H9 (cell line): Measurements from ENCODE around the gene NOTUM. TPM values are rescaled to one million over a fixed set of nuclear protein-coding genes. Genes with fewer than 3 reads are reported as not detected.

ENCODE experiments used
- DNase-seq: peaks from one replicate; pipeline ENCODE4 v3.0.0-alpha.2; 2017
- H2AFZ ChIP-seq: one replicate; pipeline ENCODE4 v1.6.1; 2013; ENCODE audit warnings: mild to moderate bottlenecking, low read length, control low read depth, moderate library complexity
- H2AK5ac ChIP-seq: 2 replicates; pipeline ENCODE4 v1.6.1; 2013; ENCODE audit warnings: low read length, control low read depth, mixed read lengths; ENCODE audit not compliant: insufficient read length
- H2BK120ac ChIP-seq: one replicate; pipeline ENCODE4 v1.6.1; 2013; ENCODE audit warnings: low read depth, mild to moderate bottlenecking, low read length, control low read depth, inconsistent platforms; ENCODE audit not compliant: poor library complexity, severe bottlenecking
- H2BK12ac ChIP-seq: 2 replicates; pipeline ENCODE4 v1.6.1; 2013; ENCODE audit warnings: low read length, control low read depth, mixed read lengths, low read depth; ENCODE audit not compliant: insufficient read length
- H2BK15ac ChIP-seq: 2 replicates; pipeline ENCODE4 v1.6.1; 2013; ENCODE audit warnings: low read depth, low read length, control low read depth
- H2BK20ac ChIP-seq: one replicate; pipeline ENCODE4 v1.6.1; 2013; ENCODE audit warnings: low read depth, mild to moderate bottlenecking, low read length, control low read depth, inconsistent platforms; ENCODE audit not compliant: poor library complexity, severe bottlenecking
- H2BK5ac ChIP-seq: 2 replicates; pipeline ENCODE4 v1.6.1; 2013; ENCODE audit warnings: low read length, control low read depth, mixed read lengths; ENCODE audit not compliant: insufficient read length
- H3K14ac ChIP-seq: 2 replicates; pipeline ENCODE4 v1.6.1; 2013; ENCODE audit warnings: low read length, control low read depth; ENCODE audit not compliant: insufficient read depth
- H3K18ac ChIP-seq: 2 replicates; pipeline ENCODE4 v1.6.1; 2013; ENCODE audit warnings: low read depth, mild to moderate bottlenecking, mixed read lengths, low read length, control low read depth; ENCODE audit not compliant: insufficient read length
- H3K23ac ChIP-seq: 2 replicates; pipeline ENCODE4 v1.6.1; 2013; ENCODE audit warnings: low read length, control low read depth, mixed read lengths, low read depth; ENCODE audit not compliant: insufficient read length
- H3K23me2 ChIP-seq: 2 replicates; pipeline ENCODE4 v1.6.1; 2013; ENCODE audit warnings: low read depth, mild to moderate bottlenecking, mixed read lengths, low read length, control low read depth; ENCODE audit not compliant: insufficient read length, poor library complexity, severe bottlenecking
- H3K27ac ChIP-seq: 2 replicates; pipeline ENCODE4 v1.5.1; 2013; ENCODE audit warnings: low read length, control low read depth, mixed read lengths, low read depth; ENCODE audit not compliant: insufficient read length
- H3K27me3 ChIP-seq: 2 replicates; pipeline ENCODE4 v1.6.1; 2013; ENCODE audit warnings: low read length, control low read depth, inconsistent platforms; ENCODE audit not compliant: insufficient read depth
- H3K4ac ChIP-seq: 2 replicates; pipeline ENCODE4 v1.6.1; 2013; ENCODE audit warnings: low read depth, mild to moderate bottlenecking, control low read depth, inconsistent platforms, low read length, moderate library complexity
- H3K4me1 ChIP-seq: 2 replicates; pipeline ENCODE4 v1.6.1; 2013; ENCODE audit warnings: low read length, control low read depth, inconsistent platforms; ENCODE audit not compliant: insufficient read depth
- H3K4me2 ChIP-seq: 2 replicates; pipeline ENCODE4 v1.6.1; 2013; ENCODE audit warnings: low read length, control low read depth, mixed read lengths; ENCODE audit not compliant: insufficient read length, insufficient read depth
- H3K56ac ChIP-seq: 2 replicates; pipeline ENCODE4 v1.6.1; 2013; ENCODE audit warnings: low read depth, mild to moderate bottlenecking, mixed read lengths, low read length, control low read depth; ENCODE audit not compliant: insufficient read length
- H3K79me1 ChIP-seq: 2 replicates; pipeline ENCODE4 v1.6.1; 2013; ENCODE audit warnings: low read depth, mild to moderate bottlenecking, moderate library complexity, low read length, control low read depth, inconsistent platforms; ENCODE audit not compliant: insufficient read depth, poor library complexity, severe bottlenecking
- H3K79me2 ChIP-seq: 2 replicates; pipeline ENCODE4 v1.6.1; 2013; ENCODE audit warnings: low read length, control low read depth, inconsistent platforms; ENCODE audit not compliant: insufficient read depth
- H3K9ac ChIP-seq: 2 replicates; pipeline ENCODE4 v1.6.1; 2013; ENCODE audit warnings: low read length, control low read depth, mixed read lengths; ENCODE audit not compliant: insufficient read length; ENCODE audit errors: extremely low read depth
- H3K9me3 ChIP-seq: one replicate; pipeline ENCODE4 v1.6.1; 2013; ENCODE audit warnings: low read depth, low read length, inconsistent platforms; ENCODE audit not compliant: control insufficient read depth
- H3T11ph ChIP-seq: one replicate; pipeline ENCODE4 v1.6.1; 2013; ENCODE audit warnings: mild to moderate bottlenecking, low read length, control low read depth, inconsistent platforms
- H4K20me1 ChIP-seq: one replicate; pipeline ENCODE4 v1.6.1; 2013; ENCODE audit not compliant: control insufficient read depth, insufficient read length, insufficient read depth
- H4K5ac ChIP-seq: 2 replicates; pipeline ENCODE4 v1.6.1; 2013; ENCODE audit warnings: low read depth, mild to moderate bottlenecking, mixed read lengths, low read length, control low read depth; ENCODE audit not compliant: insufficient read length
- H4K8ac ChIP-seq: replicated peaks from 2 replicates; pipeline ENCODE4 v1.6.1; 2013; ENCODE audit warnings: low read length, control low read depth, mixed read lengths, low read depth; ENCODE audit not compliant: insufficient read length
- H4K91ac ChIP-seq: 2 replicates; pipeline ENCODE4 v1.6.1; 2013; ENCODE audit warnings: low read depth, mild to moderate bottlenecking, moderate library complexity, mixed read lengths, low read length, control low read depth; ENCODE audit not compliant: insufficient read length
- H3K27ac Mint-ChIP-seq, 3 experiments: 2 replicates in 2 of 3; 3 replicates in 1 of 3; pipeline ENCODE4 v1.8.0; 2020 to 2021; ENCODE audit warnings: mixed read lengths in 3 of 3, mild to moderate bottlenecking in 1 of 3, moderate library complexity in 1 of 3
- H3K27me3 Mint-ChIP-seq: 2 replicates; pipeline ENCODE4 v1.8.0; 2021; ENCODE audit warnings: low read depth, mild to moderate bottlenecking, moderate library complexity, mixed read lengths
- H3K36me3 Mint-ChIP-seq, 3 experiments: 2 replicates in 2 of 3; 3 replicates in 1 of 3; pipeline ENCODE4 v1.8.0; 2020 to 2021; ENCODE audit warnings: low read depth in 3 of 3, mixed read lengths in 3 of 3; ENCODE audit not compliant: insufficient read depth in 1 of 3
- H3K4me1 Mint-ChIP-seq, 2 experiments: 2 replicates each; pipeline ENCODE4 v1.8.0; 2020; ENCODE audit warnings: mixed read lengths in 2 of 2
- H3K4me3 Mint-ChIP-seq, 2 experiments: 2 replicates in 1 of 2; 3 replicates in 1 of 2; pipeline ENCODE4 v1.8.0; 2020 to 2021; ENCODE audit warnings: mild to moderate bottlenecking in 2 of 2, mixed read lengths in 2 of 2, moderate library complexity in 1 of 2
- H3K9me3 Mint-ChIP-seq, 2 experiments: 2 replicates in 1 of 2; 3 replicates in 1 of 2; pipeline ENCODE4 v1.8.0; 2020; ENCODE audit warnings: mild to moderate bottlenecking in 2 of 2, mixed read lengths in 2 of 2, moderate library complexity in 1 of 2
- CTCF ChIP-seq: fragments of 200-600 bp; sonication (generic); conservative IDR thresholded peaks from 3 replicates; pipeline ENCODE4 v1.8.0; 2021; ENCODE audit warnings: antibody characterized with exemption, mild to moderate bottlenecking
- WGBS: extraction: QIAGEN DNeasy Blood & Tissue Kit; methylation state at CpG from one replicate; pipeline ENCODE4 v1.1.7; 2013; ENCODE audit warnings: missing lambda C conversion rate, low lambda C conversion rate, mixed read lengths; ENCODE audit not compliant: insufficient read length; ENCODE audit errors: extremely low coverage; 5-methylcytosine and 5-hydroxymethylcytosine counted together
- total RNA-seq: library from RNA; stranded (reverse); gene quantifications from 2 replicates; pipeline ENCODE4 v1.2.1, GENCODE V29; 2021

NOTUM gene
- total RNA-seq, 1 experiment from 2014 or later, result 2.1 TPM

- no peak overlapping the region for H3K9ac ChIP-seq
- H3K14ac ChIP-seq, result no peak overlapping the region; the same call in 1 of the 2 replicates
- no peak overlapping the region for H2AK5ac ChIP-seq
- WGBS, result no CpG with 5 or more reads among the region's 32 CpGs
- peak; percentile 84 for DNase-seq
- H2BK20ac ChIP-seq, result no peak overlapping the region
- H3K27ac ChIP-seq, result peak overlapping the region; percentile 17
- H3K79me1 ChIP-seq, result peaks cover 5% of the 10 kb centered on the region
- no peak overlapping the region for H3K23ac ChIP-seq
- no peak overlapping the region for H2BK12ac ChIP-seq
- no peaks in the 10 kb centered on the region for H3K9me3 ChIP-seq
- H3K4ac ChIP-seq, result no peak overlapping the region
- H2BK120ac ChIP-seq, result no peak overlapping the region
- peak overlapping the region; percentile 37 for H3K4me2 ChIP-seq
- no peak overlapping the region for H3K18ac ChIP-seq
- H3K79me2 ChIP-seq, result peaks cover 22% of the 10 kb centered on the region; the same call in 1 of the 2 replicates
- no peak overlapping the region for H3T11ph ChIP-seq
- no peak overlapping the region for H4K5ac ChIP-seq
- no peak overlapping the region for H3K56ac ChIP-seq
- no peak overlapping the region for H2AFZ ChIP-seq
- no peak overlapping the region for H2BK5ac ChIP-seq
- no peak overlapping the region for H2BK15ac ChIP-seq
- H4K20me1 ChIP-seq, result no peaks in the 10 kb centered on the region
- Mint-ChIP-seq H3K27me3 (peaks cover under 1% of the 10 kb centered on the region; the same call in 1 of the 2 replicates), H3K4me3 (peak overlapping the region; percentile 53 to 79), H3K9me3 (no peaks in the 10 kb centered on the region), H3K27ac (peak overlapping the region; percentile 97 to 99 (median 98)), H3K36me3 (peaks cover 12 to 33% (median 25%) of the 10 kb centered on the region in 3 experiments; a peak in 6 of 7 replicates), H3K4me1 (peaks cover 33 to 35% of the 10 kb centered on the region in 2 experiments)
- TF ChIP-seq CTCF, result no peak
- no peaks in the 10 kb centered on the region for H3K27me3 ChIP-seq
- H4K8ac ChIP-seq, result no peak overlapping the region
- peaks cover 11% of the 10 kb centered on the region for H3K23me2 ChIP-seq
- peaks cover 3% of the 10 kb centered on the region; the same call in 1 of the 2 replicates for H3K4me1 ChIP-seq
- H4K91ac ChIP-seq, result no peak overlapping the region
These were observed 37.4 kb downstream of the NOTUM start for GRCh38 chr17:81923302-81924260.
